Measurements from ENCODE around the gene MEFV. TPM values are rescaled to one million over a fixed set of nuclear protein-coding genes. Genes with fewer than 3 reads are reported as not detected.
"Not testable (repeated sequence)": the region's sequence is repeated elsewhere in the genome, so short reads cannot be mapped to it uniquely, and the experiment has no call there.

The MEFV gene, protein sequence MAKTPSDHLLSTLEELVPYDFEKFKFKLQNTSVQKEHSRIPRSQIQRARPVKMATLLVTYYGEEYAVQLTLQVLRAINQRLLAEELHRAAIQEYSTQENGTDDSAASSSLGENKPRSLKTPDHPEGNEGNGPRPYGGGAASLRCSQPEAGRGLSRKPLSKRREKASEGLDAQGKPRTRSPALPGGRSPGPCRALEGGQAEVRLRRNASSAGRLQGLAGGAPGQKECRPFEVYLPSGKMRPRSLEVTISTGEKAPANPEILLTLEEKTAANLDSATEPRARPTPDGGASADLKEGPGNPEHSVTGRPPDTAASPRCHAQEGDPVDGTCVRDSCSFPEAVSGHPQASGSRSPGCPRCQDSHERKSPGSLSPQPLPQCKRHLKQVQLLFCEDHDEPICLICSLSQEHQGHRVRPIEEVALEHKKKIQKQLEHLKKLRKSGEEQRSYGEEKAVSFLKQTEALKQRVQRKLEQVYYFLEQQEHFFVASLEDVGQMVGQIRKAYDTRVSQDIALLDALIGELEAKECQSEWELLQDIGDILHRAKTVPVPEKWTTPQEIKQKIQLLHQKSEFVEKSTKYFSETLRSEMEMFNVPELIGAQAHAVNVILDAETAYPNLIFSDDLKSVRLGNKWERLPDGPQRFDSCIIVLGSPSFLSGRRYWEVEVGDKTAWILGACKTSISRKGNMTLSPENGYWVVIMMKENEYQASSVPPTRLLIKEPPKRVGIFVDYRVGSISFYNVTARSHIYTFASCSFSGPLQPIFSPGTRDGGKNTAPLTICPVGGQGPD
- not detected in 2 replicates for total RNA-seq

DNA sequence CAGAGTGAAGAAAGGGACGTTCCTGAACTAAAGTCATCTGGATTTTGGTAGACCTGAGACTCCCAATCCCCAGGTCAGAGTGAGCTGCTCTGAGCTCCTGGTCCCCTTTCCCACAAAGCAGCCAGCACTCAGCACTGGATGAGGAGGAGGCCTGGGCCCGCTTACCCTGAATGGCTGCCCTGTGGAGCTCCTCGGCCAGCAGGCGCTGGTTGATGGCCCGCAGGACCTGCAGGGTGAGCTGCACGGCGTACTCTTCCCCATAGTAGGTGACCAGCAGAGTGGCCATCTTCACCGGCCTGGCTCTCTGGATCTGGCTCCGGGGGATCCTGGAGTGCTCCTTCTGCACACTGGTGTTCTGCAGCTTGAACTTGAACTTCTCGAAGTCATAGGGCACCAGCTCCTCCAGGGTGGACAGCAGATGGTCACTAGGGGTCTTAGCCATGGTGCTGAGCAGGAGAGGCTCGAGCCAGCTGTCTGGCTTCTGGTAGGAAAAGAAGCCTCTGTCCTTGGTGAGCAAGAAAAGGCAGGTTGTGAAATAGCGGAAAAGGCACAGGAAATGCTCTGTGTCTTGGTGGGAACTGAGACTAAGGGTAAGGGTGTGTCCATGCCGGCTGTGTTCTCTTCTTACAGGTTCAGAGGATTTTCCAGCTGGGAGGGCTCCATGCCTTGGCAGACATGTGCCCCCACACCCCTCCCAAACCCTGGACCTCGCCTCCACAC is at the start of gene MEFV:
Gene MEFV (minus strand): TSS at position 488 of the 720 bp plus-strand sequence. CDS start 46 bp downstream, at position 442.
- DNase-seq (ENCODE audit: low read depth, low spot score), result no peak

- no peak for DNase-seq (ENCODE audit: low read depth, low spot score)
These were observed 49.6 kb upstream of the MEFV start for GRCh38 chr16:3306078-3306477.

- DNase-seq (ENCODE audit: low read depth, low spot score), result peak; percentile 80
These were observed 49.0 kb upstream of the MEFV start, which contains the start of the genes TIGD7 and ZNF75A for GRCh38 chr16:3305109-3306068. Gene TIGD7 (minus strand): TSS chr16:3305430. CDS start chr16:3300614, 4,816 bp downstream. Gene ZNF75A (plus strand): TSS chr16:3305497. CDS start chr16:3308429, 2,932 bp downstream.

GRCh38 chr16:3304370-3304769 is 47.9 kb upstream of the MEFV start:
- DNase-seq (ENCODE audit: low read depth, low spot score), result no peak

- no peak for DNase-seq (ENCODE audit: low read depth, low spot score)
These were observed 39.4 kb upstream of the MEFV start for GRCh38 chr16:3295783-3296182.

DNA sequence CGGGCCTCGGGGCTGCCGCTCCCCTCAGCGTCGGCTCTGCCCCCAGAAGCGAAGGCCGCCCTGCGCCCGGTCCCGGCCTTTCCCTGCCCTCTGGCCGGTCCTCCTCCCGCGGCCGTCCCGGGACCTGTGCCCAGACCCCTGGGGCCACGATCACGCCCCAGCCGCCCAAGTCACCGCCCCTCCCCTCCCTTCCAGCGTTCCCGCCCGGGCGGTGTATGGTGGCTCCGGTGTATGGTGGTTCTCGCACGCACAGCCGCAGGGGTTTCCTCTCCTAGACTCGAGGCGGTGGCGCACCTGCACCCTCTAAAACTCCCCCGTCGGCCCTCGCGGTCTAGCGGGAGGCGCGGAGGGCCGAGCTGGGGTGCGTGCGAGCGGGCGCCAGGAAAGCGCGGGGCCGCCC is 38.8 kb upstream of the MEFV start:
- DNase-seq (ENCODE audit: low read depth, low spot score), result no peak

DNA sequence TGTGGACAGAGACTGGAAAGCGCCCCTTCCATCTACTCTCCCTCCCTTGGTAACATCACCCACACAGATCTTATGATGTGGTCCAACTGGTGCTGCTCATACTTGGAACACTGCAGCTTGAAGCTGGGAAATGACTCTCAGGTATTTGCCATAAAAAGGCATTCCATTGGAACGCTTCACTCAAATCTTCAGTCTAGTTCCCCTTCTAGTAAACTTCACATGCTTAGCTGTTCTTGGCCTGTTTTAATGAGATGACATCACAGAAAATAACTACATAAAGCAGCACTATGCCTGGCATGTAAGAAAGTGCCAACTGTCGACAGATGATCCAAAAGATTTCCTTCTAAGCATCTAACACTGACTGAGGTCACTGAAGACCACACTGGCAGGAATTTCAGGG is 36.2 kb upstream of the MEFV start:
- DNase-seq (ENCODE audit: low read depth, low spot score), result no peak

DNA sequence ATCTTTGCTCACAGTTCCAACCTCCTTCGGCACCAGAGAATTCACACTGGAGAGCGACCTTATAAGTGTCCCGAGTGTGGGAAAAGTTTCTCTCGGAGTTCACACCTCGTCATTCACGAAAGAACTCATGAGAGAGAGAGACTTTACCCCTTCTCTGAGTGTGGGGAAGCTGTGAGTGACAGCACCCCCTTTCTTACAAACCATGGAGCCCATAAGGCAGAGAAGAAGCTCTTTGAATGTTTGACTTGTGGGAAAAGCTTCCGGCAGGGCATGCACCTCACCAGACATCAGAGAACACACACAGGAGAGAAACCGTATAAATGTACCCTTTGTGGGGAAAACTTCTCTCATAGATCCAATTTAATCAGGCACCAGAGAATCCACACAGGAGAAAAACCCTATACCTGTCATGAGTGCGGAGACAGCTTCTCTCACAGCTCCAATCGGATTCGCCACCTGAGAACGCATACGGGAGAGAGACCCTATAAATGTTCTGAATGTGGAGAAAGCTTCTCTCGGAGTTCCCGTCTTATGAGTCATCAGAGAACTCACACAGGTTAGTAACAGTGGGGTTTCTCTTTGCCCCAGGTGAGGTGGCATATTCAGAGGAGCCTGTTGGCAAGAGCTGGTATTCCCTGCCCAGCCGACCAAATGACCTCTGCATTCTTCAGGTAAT is 33.7 kb upstream of the MEFV start:
- DNase-seq (ENCODE audit: low read depth, low spot score), result no peak

DNA sequence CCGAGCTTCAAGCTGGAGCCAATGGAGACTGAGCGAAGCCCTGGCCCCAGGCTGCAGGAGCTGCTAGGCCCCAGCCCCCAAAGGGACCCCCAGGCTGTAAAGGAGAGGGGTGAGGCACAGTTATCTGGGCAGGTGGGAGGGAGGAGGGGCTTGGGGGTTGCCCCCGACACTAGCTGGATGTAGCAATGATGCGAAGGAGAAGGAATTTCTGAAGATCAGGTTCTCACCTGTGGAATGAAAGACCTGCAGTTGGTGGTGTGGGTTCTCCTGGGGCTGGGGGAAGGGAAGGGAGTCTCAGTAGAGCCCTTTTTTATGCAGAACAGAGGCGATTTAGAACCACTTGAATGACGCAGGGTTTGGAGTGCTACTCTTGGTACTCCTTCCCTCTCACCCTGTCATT is 28.7 kb upstream of the MEFV start:
- DNase-seq (ENCODE audit: low read depth, low spot score), result no peak

- no peak for DNase-seq (ENCODE audit: low read depth, low spot score)
These were observed 27.4 kb upstream of the MEFV start for GRCh38 chr16:3283543-3284447.

DNA sequence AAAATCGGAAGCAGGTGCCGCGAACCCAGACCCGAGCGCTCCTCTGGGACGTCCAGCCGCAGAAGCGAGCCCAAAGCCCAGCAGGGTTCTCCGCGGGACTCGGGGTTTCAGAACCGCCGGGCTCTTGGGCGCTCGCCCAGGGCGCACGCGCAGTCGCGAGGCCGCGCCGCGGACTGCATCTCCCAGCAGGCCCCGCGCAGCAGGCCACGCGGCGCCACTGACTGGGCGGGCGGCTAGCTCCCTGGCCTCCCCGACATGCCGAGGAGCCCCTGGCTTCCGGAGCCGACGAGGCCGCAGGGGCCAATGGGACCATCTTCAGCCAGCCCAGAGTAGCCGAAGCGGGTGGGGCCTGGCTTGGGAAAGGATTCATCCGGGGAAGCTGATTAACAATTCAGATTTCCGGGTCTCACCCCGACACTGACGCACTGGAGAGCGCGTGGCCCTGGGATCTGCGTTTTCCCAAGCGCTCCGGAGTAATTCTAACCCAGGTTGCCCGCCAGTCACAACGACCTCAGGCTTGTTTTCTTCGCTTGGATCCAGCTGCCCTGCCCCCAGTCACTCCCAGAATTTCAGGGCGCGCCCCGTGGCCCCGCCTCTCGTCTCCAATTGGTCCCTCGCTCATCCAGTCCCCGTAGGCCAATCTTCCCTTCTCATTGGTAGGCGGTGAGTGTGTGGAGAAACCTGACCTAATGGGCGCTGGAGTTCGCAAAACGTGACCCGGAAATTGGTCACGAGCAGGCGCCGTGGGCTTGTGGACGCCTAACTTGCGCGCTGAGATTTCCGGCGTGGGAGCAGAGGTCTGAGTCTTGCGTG is 26.5 kb upstream of the MEFV start, which contains the start of gene ZNF263:
Gene ZNF263 (plus strand): TSS at position 762 of the 813 bp plus-strand sequence. CDS start 328 bp downstream, outside the sequence.
- DNase-seq (ENCODE audit: low read depth, low spot score), result peak; percentile 92

DNA sequence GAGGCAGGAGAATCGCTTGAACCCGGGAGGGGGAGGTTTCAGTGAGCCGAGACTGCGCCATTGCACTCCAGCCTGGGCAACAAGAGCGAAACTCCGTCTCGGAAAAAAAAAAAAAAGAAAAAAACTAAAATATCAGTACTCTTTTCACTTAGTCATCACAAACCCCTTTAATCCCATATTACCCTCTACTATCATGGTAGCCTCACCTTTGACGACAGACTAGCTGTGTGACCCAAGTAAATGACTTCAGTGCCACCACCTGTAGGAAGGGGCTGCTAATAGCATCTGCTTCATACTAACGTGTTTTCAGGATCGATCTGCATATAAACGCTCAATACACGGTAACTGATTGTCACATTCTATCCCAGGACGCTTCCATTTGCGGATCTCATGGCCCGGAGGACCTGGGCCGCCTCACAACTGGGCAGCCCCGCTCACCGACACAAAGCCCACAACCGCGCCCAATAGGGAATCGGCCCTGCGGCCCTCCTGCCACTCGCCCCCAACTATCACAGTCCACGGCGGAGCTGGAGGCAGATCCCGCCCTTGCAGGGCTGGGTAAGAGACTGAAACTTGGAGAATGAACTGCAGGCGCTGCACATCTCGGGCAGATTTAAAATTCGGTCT is 25.8 kb upstream of the MEFV start:
- no peak for DNase-seq (ENCODE audit: low read depth, low spot score)

GRCh38 chr16:3281222-3281820 is 24.9 kb upstream of the MEFV start:
- DNase-seq (ENCODE audit: low read depth, low spot score), result no peak

DNA sequence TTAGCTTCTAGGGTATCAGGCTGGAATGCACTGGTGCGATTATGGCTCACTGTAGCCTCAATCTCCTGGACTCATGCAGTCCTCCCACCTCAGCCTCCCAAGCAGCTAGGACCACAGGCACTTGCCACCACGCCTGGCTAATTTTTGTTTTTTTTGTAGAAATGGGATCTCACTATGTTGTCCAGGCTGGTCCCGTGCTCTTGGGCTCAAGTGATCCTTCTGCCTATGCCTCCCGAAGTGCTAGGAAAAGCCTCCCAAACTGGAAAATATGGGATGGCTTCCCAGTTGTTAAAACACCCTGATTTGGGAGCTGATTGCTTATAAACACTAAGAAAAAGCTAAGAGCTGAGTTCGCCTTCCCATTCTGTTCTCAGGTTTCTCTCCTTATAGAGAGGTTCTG is 20.2 kb upstream of the MEFV start:
- no peak for DNase-seq (ENCODE audit: low read depth, low spot score)

DNA sequence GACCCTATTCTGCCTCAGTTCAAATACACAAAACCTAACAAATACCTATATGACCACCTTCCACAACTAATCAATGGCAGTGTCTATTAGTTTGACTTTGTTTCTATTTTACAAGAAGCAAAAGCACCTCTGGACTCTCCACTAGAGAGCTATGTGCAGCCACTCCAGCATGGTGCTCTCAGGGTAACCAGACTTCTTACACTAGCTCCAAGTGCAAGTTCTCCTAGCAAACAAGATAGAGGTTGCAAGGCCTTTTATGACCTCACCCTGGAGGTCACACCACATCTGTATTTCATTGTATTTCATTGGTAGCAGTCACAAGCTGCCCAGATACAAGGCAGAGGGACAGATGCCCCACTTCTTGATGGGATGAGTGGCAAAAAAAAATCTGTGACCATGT is 18.5 kb upstream of the MEFV start:
- no peak for DNase-seq (ENCODE audit: low read depth, low spot score)

DNA sequence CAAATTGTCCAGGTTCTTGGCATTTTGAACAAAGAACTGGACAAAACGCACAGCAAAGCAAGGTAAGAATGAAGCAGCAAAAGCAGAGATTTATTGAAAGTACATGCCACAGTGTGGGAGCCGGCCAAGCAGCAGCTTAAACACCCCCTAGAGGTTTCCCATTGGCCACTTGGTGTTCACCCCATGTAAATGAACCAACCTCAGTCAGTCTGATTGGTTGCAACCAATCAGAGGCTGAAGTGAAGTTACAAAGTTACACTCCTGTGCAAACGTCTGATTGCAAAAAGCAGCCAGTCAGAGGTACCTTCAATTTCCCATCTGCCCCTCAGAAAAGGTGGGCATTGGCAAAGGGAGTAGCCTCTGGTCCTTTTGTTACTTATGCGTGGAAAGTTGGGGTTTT is 18.1 kb upstream of the MEFV start:
- DNase-seq (ENCODE audit: low read depth, low spot score), result no peak

GRCh38 chr16:3271281-3271680 is 14.8 kb upstream of the MEFV start:
- DNase-seq (ENCODE audit: low read depth, low spot score), result not testable (repeated sequence)

Data from pulmonary artery endothelial cell (primary cell).